Bronchial epithelial cell (primary cell): Measurements from ENCODE around the gene ESRRA. TPM values are rescaled to one million over a fixed set of nuclear protein-coding genes. Genes with fewer than 3 reads are reported as not detected.

Source experiments
- DNase-seq: peaks from one replicate; pipeline ENCODE4 v3.0.0-alpha.2; 2010; ENCODE audit warnings: low read depth
- FAIRE-seq: peaks from 2 replicates; lab custom pipeline; 2011; peaks lifted over from hg19 to GRCh38; lab: Jason Lieb, UNC
- H3K27me3 ChIP-seq: 2 replicates; pipeline ENCODE4 v1.5.1; 2011; ENCODE audit warnings: low read length; ENCODE audit not compliant: control insufficient read depth, insufficient read depth
- H3K36me3 ChIP-seq: 2 replicates; pipeline ENCODE4 v1.5.1; 2011; ENCODE audit warnings: low read length; ENCODE audit not compliant: control insufficient read depth, insufficient read depth
- H3K4me3 ChIP-seq: 2 replicates; pipeline ENCODE4 v1.5.1; 2011; ENCODE audit warnings: mild to moderate bottlenecking, low read depth, low read length, control low read depth
- CTCF ChIP-seq: IDR thresholded peaks from 2 replicates; pipeline ENCODE4 v1.5.1; 2011; ENCODE audit warnings: mild to moderate bottlenecking, moderate library complexity, low read length, control low read depth, inconsistent platforms; ENCODE audit not compliant: insufficient read depth, severe bottlenecking
- total RNA-seq: library from RNA; depleted of rRNA; stranded (reverse); fragments of >200 nt; gene quantifications from 2 replicates; pipeline ENCODE4 v1.2.1, GENCODE V29; 2014

The ESRRA gene
- total RNA-seq, 1 donor from 2014 or later, result 139 TPM

DNA sequence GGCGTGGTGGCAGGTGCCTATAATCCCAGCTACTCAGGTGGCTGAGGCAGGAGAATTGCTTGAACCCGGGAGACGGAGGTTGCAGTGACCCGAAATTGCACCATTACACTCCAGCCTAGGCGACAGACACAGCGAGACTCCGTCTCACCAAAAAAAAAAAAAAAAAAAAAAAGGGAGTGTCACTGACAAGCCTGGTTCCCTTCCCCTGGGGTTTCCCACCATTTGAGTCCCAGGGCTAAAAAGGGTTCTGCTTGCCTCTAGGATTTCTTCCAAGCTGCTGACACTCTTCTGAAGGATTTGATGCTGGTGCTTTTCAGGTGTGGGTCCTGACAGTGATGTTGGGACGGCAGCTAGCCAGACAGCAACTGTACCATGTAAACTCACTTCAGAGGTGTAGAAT is 33.4 kb downstream of the ESRRA start:
- no peak overlapping the region for H3K4me3 ChIP-seq
- DNase-seq (no peak), FAIRE-seq (no peak)
- no peak for TF ChIP-seq CTCF
- H3K36me3 ChIP-seq, result no peaks in the 10 kb centered on the region
- H3K27me3 ChIP-seq, result no peaks in the 10 kb centered on the region

DNA sequence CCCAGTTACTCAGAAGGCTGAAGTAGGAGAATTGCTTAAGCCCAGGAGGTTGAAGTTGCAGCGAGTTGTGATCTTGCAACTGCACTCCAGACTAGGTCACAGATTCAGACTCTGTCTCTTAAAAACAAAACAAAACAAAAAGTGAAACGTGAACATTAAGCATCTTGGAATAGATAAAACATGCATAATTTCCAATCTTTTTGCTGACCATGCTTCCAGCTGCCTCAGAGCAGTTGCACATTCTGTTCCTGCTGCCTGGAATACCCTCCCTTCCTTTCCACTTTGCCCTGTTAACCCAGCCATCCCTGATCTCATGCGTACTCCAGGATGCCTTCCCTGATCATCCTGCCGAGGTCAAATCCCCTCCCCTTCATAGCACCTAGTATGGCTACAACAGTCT is 34.0 kb downstream of the ESRRA start:
- FAIRE-seq (no peak), DNase-seq (no peak)
- H3K4me3 ChIP-seq, result no peak overlapping the region
- H3K36me3 ChIP-seq, result no peaks in the 10 kb centered on the region
- H3K27me3 ChIP-seq, result no peaks in the 10 kb centered on the region
- TF ChIP-seq CTCF, result no peak

DNA sequence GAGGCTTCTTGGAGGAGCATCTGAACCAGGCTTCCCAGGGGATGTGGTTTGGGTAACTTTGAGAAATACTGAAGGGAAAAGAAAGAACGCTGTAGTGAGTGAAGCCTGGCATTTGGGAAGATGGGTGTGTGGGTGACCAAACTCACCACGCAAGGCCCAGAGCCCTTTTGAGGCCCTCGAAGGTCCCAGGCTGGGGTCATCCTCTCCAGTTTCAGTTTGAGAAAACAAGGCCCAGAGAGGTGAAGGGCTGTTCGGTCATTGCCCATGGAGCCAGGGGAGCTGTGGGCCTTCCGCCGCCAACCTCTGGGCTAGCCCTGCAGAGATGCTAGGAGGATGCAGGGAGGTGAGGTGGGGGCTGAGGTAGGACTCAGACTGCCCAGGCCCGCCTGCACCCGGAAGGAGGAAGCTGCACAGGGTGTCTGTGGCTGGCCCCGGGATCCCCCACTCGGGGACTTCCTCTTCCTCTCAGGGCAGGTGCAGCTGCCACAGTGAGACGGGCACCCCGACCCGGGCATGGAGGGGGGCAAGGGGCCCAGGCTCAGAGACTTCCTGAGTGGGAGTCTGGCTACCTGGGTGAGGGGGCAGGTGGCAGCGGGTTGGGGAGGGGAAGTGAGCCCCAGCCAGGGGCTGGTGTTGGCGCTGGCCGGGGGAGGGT is 34.6 kb downstream of the ESRRA start, which contains the start of gene CCDC88B:
Gene CCDC88B (plus strand): TSS at position 451 of the 655 bp plus-strand sequence. CDS start 63 bp downstream, at position 514.
- H3K27me3 ChIP-seq, result no peaks in the 10 kb centered on the region
- no peaks in the 10 kb centered on the region for H3K36me3 ChIP-seq
- DNase-seq (no peak), FAIRE-seq (no peak)
- TF ChIP-seq CTCF, result no peak
- H3K4me3 ChIP-seq, result no peak within 1 kb of the TSS

GRCh38 chr11:64340671-64341335 is 35.5 kb downstream of the ESRRA start:
- no peaks in the 10 kb centered on the region for H3K27me3 ChIP-seq
- H3K36me3 ChIP-seq, result no peaks in the 10 kb centered on the region
- DNase-seq (no peak), FAIRE-seq (no peak)
- no peak overlapping the region for H3K4me3 ChIP-seq
- TF ChIP-seq CTCF, result peak; percentile 3

DNA sequence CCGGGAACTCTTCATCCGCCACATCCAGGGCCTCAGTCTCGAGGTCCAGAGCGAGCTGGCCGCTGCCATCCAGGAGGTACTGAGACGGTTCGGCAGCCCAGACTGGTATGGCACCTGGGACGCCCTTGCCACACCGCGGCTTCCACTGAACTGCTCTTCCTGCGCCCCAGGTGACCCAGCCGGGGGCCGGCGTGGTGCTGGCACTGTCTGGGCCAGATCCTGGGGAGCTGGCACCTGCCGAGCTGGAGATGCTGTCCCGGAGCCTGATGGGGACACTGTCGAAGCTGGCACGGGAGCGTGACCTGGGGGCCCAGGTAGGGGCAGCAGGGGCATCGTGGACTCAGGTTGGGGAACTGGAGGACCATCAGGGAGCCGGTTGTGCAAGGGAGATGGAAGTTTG is 36.1 kb downstream of the ESRRA start:
- Histone ChIP-seq H3K36me3 (no peaks in the 10 kb centered on the region), H3K27me3 (no peaks in the 10 kb centered on the region), H3K4me3 (no peak overlapping the region)
- FAIRE-seq (no peak), DNase-seq (no peak)
- no peak for TF ChIP-seq CTCF
